ENCODE measurements around the gene DCXR.
A peak's percentile ranks its signal among the peaks of the same experiment; 100 is the strongest.

DNA sequence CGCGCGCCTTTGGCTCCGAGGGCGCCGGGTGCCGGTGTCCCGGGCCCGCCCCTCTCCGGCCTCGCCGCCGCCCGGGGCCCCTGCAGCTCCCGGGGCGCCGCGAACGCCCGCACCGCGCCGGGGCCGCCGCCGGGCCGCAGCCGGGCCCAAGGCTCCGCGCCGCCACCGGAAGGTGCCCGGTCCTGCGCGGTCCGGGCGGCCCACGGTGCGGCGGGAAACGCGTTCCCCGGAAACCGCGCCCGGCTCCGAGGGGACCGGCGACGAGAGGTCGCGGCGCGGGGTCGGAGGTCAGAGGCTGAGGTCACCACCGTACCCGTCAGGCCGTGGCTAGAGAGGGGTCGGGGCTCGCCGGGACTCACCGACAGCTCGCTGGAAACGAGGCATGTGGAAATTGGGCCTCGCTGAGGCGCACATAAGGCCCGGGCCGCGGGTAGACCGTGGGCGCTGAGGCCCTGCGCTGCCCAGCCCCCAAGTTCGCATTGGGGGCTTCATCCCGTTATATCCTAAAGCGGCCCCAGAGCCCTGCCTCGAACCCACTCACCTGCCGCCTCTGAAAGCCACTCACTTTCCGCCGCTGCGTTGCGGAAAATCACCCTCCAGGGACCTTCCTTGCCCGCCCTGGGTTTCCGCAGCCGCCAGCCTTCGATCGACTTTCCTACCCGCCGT is 28.3 kb upstream of the DCXR start, which contains the start of gene DUS1L:
- TF ChIP-seq ZFY (CRISPR knock-in tag; IDR thresholded peaks at IDR 0.05): peak; percentile 94
- TF ChIP-seq NCOR1 (IDR thresholded peaks at IDR 0.05; ENCODE audit: borderline replicate concordance, low read length): no peak
- no peak for TF ChIP-seq CREM (IDR thresholded peaks at IDR 0.05)
- TF ChIP-seq CREM (CRISPR knock-in tag; IDR thresholded peaks at IDR 0.05): no peak
- peak; percentile 46 to 48; a peak in 1 of 4 replicates for TF ChIP-seq EP300 (IDR thresholded peaks at IDR 0.05; ENCODE audit: low read depth in 2 of 2, low read length in 2 of 2)
- TF ChIP-seq EP300 (CRISPR knock-in tag; IDR thresholded peaks at IDR 0.05; ENCODE audit: borderline replicate concordance): peak; percentile 50; the same call in 1 of the 2 replicates
- peak; percentile 93 for TF ChIP-seq SP4 (CRISPR knock-in tag; IDR thresholded peaks at IDR 0.05)
- TF ChIP-seq PTBP1 (IDR thresholded peaks at IDR 0.05; ENCODE audit: low read depth, low read length, poor library complexity, severe bottlenecking): peak; percentile 83
- TF ChIP-seq ZNF543 (CRISPR knock-in tag; IDR thresholded peaks at IDR 0.05): peak; percentile 86; the same call in 1 of the 2 replicates
- TF ChIP-seq, protein P1, sequence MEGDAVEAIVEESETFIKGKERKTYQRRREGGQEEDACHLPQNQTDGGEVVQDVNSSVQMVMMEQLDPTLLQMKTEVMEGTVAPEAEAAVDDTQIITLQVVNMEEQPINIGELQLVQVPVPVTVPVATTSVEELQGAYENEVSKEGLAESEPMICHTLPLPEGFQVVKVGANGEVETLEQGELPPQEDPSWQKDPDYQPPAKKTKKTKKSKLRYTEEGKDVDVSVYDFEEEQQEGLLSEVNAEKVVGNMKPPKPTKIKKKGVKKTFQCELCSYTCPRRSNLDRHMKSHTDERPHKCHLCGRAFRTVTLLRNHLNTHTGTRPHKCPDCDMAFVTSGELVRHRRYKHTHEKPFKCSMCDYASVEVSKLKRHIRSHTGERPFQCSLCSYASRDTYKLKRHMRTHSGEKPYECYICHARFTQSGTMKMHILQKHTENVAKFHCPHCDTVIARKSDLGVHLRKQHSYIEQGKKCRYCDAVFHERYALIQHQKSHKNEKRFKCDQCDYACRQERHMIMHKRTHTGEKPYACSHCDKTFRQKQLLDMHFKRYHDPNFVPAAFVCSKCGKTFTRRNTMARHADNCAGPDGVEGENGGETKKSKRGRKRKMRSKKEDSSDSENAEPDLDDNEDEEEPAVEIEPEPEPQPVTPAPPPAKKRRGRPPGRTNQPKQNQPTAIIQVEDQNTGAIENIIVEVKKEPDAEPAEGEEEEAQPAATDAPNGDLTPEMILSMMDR (CRISPR knock-in tag; IDR thresholded peaks at IDR 0.05): peak; percentile 42
- TF ChIP-seq YY1 (IDR thresholded peaks at IDR 0.05; ENCODE audit: insufficient read depth, insufficient replicate concordance, low read depth, low read length): peak; percentile 89
